Neural cell (in vitro differentiated cells): ENCODE data around the gene PHACTR3. TPM values are rescaled to one million over a fixed set of nuclear protein-coding genes. Genes with fewer than 3 reads are reported as not detected.

Experiments used
- H2AFZ ChIP-seq: fragments of 200-600, 300-800 bp; sonication (generic), shearing (Covaris generic); 2 replicates; pipeline ENCODE4 v1.6.0; 2014; ENCODE audit warnings: low read depth, mild to moderate bottlenecking, antibody characterized with exemption, low read length, moderate library complexity
- H3F3A ChIP-seq: fragments of 200-600 bp; shearing (Covaris generic); 2 replicates; pipeline ENCODE4 v1.6.1; 2016; ENCODE audit warnings: mild to moderate bottlenecking, moderate library complexity, mixed read lengths, antibody characterized with exemption, low read length; ENCODE audit not compliant: insufficient read depth, poor library complexity, severe bottlenecking
- H3K27ac ChIP-seq: fragments of 200-600, 300-800 bp; sonication (generic), shearing (Covaris generic); 2 replicates; pipeline ENCODE4 v1.5.1; 2014; ENCODE audit warnings: mild to moderate bottlenecking, low read length, moderate library complexity
- H3K27me3 ChIP-seq: fragments of 300-800, 200-600 bp; sonication (generic), shearing (Covaris generic); 2 replicates; pipeline ENCODE4 v1.6.0; 2014; ENCODE audit warnings: mild to moderate bottlenecking, low read depth, low read length, moderate library complexity; ENCODE audit not compliant: insufficient read depth
- H3K36me3 ChIP-seq: fragments of 300-800, 200-600 bp; sonication (generic), shearing (Covaris generic); 2 replicates; pipeline ENCODE4 v1.5.1; 2014; ENCODE audit warnings: mild to moderate bottlenecking, antibody characterized with exemption, low read length, moderate library complexity; ENCODE audit not compliant: insufficient read depth
- H3K4me2 ChIP-seq: fragments of 300-800, 200-600 bp; sonication (generic), shearing (Covaris generic); 2 replicates; pipeline ENCODE4 v1.6.0; 2014; ENCODE audit warnings: mild to moderate bottlenecking, low read length
- H3K4me3 ChIP-seq: fragments of 300-800, 200-600 bp; sonication (generic), shearing (Covaris generic); 2 replicates; pipeline ENCODE4 v1.5.1; 2014; ENCODE audit warnings: mild to moderate bottlenecking, low read length, moderate library complexity
- H3K79me2 ChIP-seq: fragments of 200-600 bp; shearing (Covaris generic); replicated peaks from 2 replicates; pipeline ENCODE4 v1.6.0; 2014; ENCODE audit warnings: mild to moderate bottlenecking, low read length, moderate library complexity; ENCODE audit not compliant: insufficient read depth
- H3K9ac ChIP-seq: fragments of 300-800, 200-600 bp; sonication (generic), shearing (Covaris generic); 2 replicates; pipeline ENCODE4 v1.6.1; 2016; ENCODE audit warnings: mild to moderate bottlenecking, low read length, mixed read lengths
- H3K9me2 ChIP-seq: fragments of 200-600 bp; shearing (Covaris generic); 2 replicates; pipeline ENCODE4 v1.6.1; 2016; ENCODE audit warnings: mild to moderate bottlenecking, low read length, mixed read lengths; ENCODE audit not compliant: insufficient read depth
- H3K9me3 ChIP-seq: fragments of 200-600, 300-800 bp; sonication (generic), shearing (Covaris generic); 2 replicates; pipeline ENCODE4 v1.6.1; 2016; ENCODE audit warnings: mild to moderate bottlenecking, mixed run types, low read length, moderate library complexity, mixed read lengths
- H4K20me1 ChIP-seq: fragments of 200-600 bp; shearing (Covaris generic); 2 replicates; pipeline ENCODE4 v1.6.1; 2016; ENCODE audit warnings: mild to moderate bottlenecking, mixed run types; ENCODE audit not compliant: insufficient read depth
- EP300 ChIP-seq: fragments of 450-650 bp; conservative IDR thresholded peaks from 2 replicates; pipeline ENCODE4 v1.6.1; 2014; ENCODE audit warnings: antibody characterized with exemption, mild to moderate bottlenecking, moderate library complexity; ENCODE audit not compliant: poor library complexity, severe bottlenecking
- EZH2 ChIP-seq: fragments of 200-600, 300-800 bp; shearing (Covaris generic), sonication (generic); IDR thresholded peaks from 2 replicates; pipeline ENCODE4 v1.6.1; 2014; ENCODE audit warnings: antibody characterized with exemption, low read length, borderline replicate concordance, mild to moderate bottlenecking; ENCODE audit not compliant: insufficient read depth, poor library complexity, severe bottlenecking
- MXI1 ChIP-seq: fragments of 450-650 bp; conservative IDR thresholded peaks from 2 replicates; pipeline ENCODE4 v1.6.1; 2014; ENCODE audit warnings: antibody characterized with exemption, mild to moderate bottlenecking; ENCODE audit not compliant: poor library complexity, severe bottlenecking
- POLR2AphosphoS5 ChIP-seq: IDR thresholded peaks from 2 replicates; pipeline ENCODE4 v1.6.1; 2012
- RAD21 ChIP-seq: fragments of 450-650 bp; conservative IDR thresholded peaks from 2 replicates; pipeline ENCODE4 v1.6.1; 2014; ENCODE audit warnings: antibody characterized with exemption, mild to moderate bottlenecking, moderate library complexity
- REST ChIP-seq: IDR thresholded peaks from 2 replicates; pipeline ENCODE4 v1.6.1; 2012; ENCODE audit warnings: borderline replicate concordance
- SMC3 ChIP-seq: fragments of 450-650 bp; conservative IDR thresholded peaks from 2 replicates; pipeline ENCODE4 v1.6.1; 2014; ENCODE audit warnings: antibody characterized with exemption, mild to moderate bottlenecking, moderate library complexity; ENCODE audit not compliant: poor library complexity
- TAF1 ChIP-seq: IDR thresholded peaks from 2 replicates; pipeline ENCODE4 v1.6.1; 2012; ENCODE audit warnings: low read depth
- polyA plus RNA-seq: library from polyadenylated mRNA; depleted of rRNA; stranded (reverse); fragments of >200 nt; gene quantifications from 2 replicates; pipeline ENCODE4 v1.2.3, GENCODE V29; 2014
- TF ChIP-seq, protein P1 (sequence below): fragments of 450-650 bp; IDR thresholded peaks from 2 replicates; pipeline ENCODE4 v1.5.1; 2014; ENCODE audit warnings: antibody characterized with exemption, mild to moderate bottlenecking, moderate library complexity; ENCODE audit not compliant: poor library complexity, severe bottlenecking

The PHACTR3 gene
- polyA plus RNA-seq, 1 donor from 2014 or later = 1.3 TPM

DNA sequence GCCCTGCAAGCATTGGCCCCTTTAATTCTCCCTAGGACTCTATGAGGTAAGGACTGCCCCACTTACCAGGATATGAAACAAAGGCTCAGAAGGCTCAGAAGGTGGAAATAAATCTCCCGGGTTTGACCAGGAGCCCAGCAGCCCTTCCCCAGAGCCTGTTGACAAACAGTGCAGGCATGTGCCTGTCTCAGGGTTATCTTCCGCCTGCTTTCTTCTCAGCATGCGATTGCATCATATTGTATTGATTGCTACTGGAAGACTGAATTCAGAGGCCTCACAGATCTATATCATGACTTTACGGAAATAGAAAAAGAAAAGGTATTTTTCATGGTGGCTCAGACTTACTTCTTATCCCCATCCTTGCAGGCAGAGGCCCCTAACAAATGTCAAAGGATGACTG, 92.7 kb downstream of the PHACTR3 start:
- H3K9me2 ChIP-seq = no peaks in the 10 kb centered on the region

DNA sequence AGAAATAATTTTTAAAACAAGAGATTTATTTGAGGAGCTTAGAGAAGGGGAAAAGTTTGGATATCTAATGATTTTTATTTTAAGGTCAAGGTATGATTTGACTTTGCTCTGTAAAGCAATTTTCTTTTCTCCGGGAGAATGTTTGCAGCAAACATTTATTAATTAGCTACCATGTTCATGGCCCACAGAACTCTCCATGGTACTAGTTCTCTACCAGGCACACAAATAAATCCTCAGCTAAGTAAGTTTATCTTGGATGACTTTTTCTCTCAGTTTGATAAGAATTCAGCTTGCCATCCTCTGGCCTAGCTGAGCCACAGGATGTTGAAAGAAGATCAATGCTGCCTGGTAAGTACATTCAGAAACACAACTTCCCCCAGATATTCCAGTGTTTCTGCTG, 94.3 kb downstream of the PHACTR3 start:
- no peak overlapping the region for H3K27ac ChIP-seq
- H3F3A ChIP-seq = no peaks in the 10 kb centered on the region
- H3K9me2 ChIP-seq = no peaks in the 10 kb centered on the region
- no peak overlapping the region for H3K9ac ChIP-seq
- no peaks in the 10 kb centered on the region for H4K20me1 ChIP-seq
- no peaks in the 10 kb centered on the region for H3K9me3 ChIP-seq
- TF ChIP-seq REST (no peak), POLR2AphosphoS5 (no peak), EZH2 (no peak), EP300 (no peak), TAF1 (no peak), RAD21 (no peak)
- TF ChIP-seq, protein P1, sequence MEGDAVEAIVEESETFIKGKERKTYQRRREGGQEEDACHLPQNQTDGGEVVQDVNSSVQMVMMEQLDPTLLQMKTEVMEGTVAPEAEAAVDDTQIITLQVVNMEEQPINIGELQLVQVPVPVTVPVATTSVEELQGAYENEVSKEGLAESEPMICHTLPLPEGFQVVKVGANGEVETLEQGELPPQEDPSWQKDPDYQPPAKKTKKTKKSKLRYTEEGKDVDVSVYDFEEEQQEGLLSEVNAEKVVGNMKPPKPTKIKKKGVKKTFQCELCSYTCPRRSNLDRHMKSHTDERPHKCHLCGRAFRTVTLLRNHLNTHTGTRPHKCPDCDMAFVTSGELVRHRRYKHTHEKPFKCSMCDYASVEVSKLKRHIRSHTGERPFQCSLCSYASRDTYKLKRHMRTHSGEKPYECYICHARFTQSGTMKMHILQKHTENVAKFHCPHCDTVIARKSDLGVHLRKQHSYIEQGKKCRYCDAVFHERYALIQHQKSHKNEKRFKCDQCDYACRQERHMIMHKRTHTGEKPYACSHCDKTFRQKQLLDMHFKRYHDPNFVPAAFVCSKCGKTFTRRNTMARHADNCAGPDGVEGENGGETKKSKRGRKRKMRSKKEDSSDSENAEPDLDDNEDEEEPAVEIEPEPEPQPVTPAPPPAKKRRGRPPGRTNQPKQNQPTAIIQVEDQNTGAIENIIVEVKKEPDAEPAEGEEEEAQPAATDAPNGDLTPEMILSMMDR = no peak
- no peak overlapping the region for H3K4me2 ChIP-seq
- no peaks in the 10 kb centered on the region for H3K79me2 ChIP-seq
- no peaks in the 10 kb centered on the region for H3K36me3 ChIP-seq
- no peaks in the 10 kb centered on the region for H3K27me3 ChIP-seq
- no peak overlapping the region for H3K4me3 ChIP-seq
- no peak overlapping the region for H2AFZ ChIP-seq

More for the DNA sequence above, 92.7 kb downstream of the PHACTR3 start:
- no peak overlapping the region for H3K4me2 ChIP-seq
- H3K27me3 ChIP-seq = no peaks in the 10 kb centered on the region
- H2AFZ ChIP-seq = no peak overlapping the region
- H3K9me3 ChIP-seq = no peaks in the 10 kb centered on the region
- H3K4me3 ChIP-seq = no peak overlapping the region
- H4K20me1 ChIP-seq = no peaks in the 10 kb centered on the region
- no peaks in the 10 kb centered on the region for H3F3A ChIP-seq
- TF ChIP-seq TAF1 (no peak), EP300 (no peak), POLR2AphosphoS5 (no peak), REST (no peak), MXI1 (no peak), SMC3 (no peak), RAD21 (no peak), EZH2 (no peak)
- TF ChIP-seq, protein P1 = no peak
- H3K9ac ChIP-seq = no peak overlapping the region
- H3K27ac ChIP-seq = no peak overlapping the region
- no peaks in the 10 kb centered on the region for H3K79me2 ChIP-seq
- no peaks in the 10 kb centered on the region for H3K36me3 ChIP-seq
